ENCODE data around the gene ADCY5.

DNA sequence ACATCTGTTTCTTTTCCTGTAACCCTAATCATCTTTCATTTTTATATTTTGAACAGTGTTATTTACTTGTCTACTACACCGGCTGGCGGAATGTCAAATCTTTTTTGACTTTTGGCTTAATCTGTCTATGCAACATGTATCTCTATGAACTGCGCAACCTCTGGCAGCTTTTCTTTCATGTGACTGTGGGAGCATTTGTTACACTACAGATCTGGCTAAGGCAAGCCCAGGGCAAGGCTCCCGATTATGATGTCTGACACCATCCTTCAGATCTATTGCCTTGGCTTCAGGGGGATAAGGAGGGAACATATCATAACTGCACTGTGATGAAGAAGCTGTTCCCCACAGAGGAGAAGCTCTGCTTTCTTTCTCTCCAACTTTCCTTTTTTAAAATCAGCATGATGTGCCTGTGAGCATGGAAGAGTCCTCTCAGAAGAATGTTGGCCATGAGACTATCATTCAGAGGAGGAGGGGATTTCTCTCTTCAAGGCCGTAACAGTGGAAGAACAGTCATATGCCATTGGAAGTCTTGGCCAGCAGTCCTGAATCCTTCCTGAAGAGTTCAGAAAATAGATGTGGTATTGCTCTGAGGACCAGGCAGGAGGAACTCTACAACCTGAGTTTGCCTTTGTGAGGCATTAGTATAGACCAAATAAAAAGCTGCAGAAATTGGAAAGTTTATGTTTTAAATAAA is 177.3 kb downstream of the ADCY5 start:
- TF ChIP-seq, protein P1, sequence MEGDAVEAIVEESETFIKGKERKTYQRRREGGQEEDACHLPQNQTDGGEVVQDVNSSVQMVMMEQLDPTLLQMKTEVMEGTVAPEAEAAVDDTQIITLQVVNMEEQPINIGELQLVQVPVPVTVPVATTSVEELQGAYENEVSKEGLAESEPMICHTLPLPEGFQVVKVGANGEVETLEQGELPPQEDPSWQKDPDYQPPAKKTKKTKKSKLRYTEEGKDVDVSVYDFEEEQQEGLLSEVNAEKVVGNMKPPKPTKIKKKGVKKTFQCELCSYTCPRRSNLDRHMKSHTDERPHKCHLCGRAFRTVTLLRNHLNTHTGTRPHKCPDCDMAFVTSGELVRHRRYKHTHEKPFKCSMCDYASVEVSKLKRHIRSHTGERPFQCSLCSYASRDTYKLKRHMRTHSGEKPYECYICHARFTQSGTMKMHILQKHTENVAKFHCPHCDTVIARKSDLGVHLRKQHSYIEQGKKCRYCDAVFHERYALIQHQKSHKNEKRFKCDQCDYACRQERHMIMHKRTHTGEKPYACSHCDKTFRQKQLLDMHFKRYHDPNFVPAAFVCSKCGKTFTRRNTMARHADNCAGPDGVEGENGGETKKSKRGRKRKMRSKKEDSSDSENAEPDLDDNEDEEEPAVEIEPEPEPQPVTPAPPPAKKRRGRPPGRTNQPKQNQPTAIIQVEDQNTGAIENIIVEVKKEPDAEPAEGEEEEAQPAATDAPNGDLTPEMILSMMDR (IDR thresholded peaks at IDR 0.05), result no peak
- no peak for TF ChIP-seq POLR2A (IDR thresholded peaks at IDR 0.05)

Data from Peyer's patch (tissue), 4 donors.